ENCODE data around the gene CDC42BPA. TPM values are rescaled to one million over a fixed set of nuclear protein-coding genes. Genes with fewer than 3 reads are reported as not detected.

Gene CDC42BPA
- total and polyA plus RNA-seq, 2 donors (not counting 3 experiments of a cell fraction or from before 2014, with no cell fraction given) = 26.1 to 92.6 TPM

GRCh38 chr1:226949401-226949800 lies 368.9 kb downstream of the CDC42BPA start:
- CTCF ChIA-PET = no interaction called here
- H3K4me2 ChIP-seq (ENCODE audit: insufficient read depth, low read length) = no peak overlapping the region
- dilution Hi-C loops (cut with MboI; ENCODE audit: extremely low pct_ligation_motif_present, low sequenced_read_pairs) (no loop called here), intact Hi-C loops (cut with micrococcal nuclease) (loop anchor here (10.0 kb wide), 1 partner anchor 215 kb away; the partner anchor contains the start of gene ITPKB)
- no peak overlapping the region for H3K27ac ChIP-seq (ENCODE audit: insufficient read depth, low read depth, low read length)
- no peaks in the 10 kb centered on the region for H3K9me1 ChIP-seq (replicated peaks; ENCODE audit: control insufficient read depth, extremely low read depth, insufficient read depth, low read length)
- no peak overlapping the region for H3K4me3 ChIP-seq (replicated peaks in 1 of 3; ENCODE audit: insufficient read depth in 1 of 3, low read depth in 1 of 3, low read length in 3 of 3)
- no peak for TF ChIP-seq MYC (IDR thresholded peaks at IDR 0.05; ENCODE audit: low read depth, low read length)
- no peak for TF ChIP-seq FOS (IDR thresholded peaks at IDR 0.05; ENCODE audit: borderline replicate concordance, insufficient read depth, low read length)
- no peak for TF ChIP-seq POLR2AphosphoS5 (IDR thresholded peaks at IDR 0.05; ENCODE audit: insufficient read depth, low read depth, low read length)
- no peak for TF ChIP-seq CTCF (IDR thresholded peaks at IDR 0.05; ENCODE audit: extremely low read depth in 1 of 2, insufficient read depth in 1 of 2, low read depth in 1 of 2, low read length in 2 of 2)
- POLR2A ChIA-PET = no interaction called here
- H3K27me3 ChIP-seq (ENCODE audit: control insufficient read depth in 2 of 2, insufficient read depth in 2 of 2, low read length in 2 of 2) = no peaks in the 10 kb centered on the region
- FAIRE-seq = no peak
- H2AFZ ChIP-seq (ENCODE audit: low read depth, low read length) = no peak overlapping the region
- H3K9me3 ChIP-seq (replicated peaks; ENCODE audit: control insufficient read depth, insufficient read depth, low read length) = no peaks in the 10 kb centered on the region
- H3K79me2 ChIP-seq (ENCODE audit: control insufficient read depth, insufficient read depth, low read length) = no peaks in the 10 kb centered on the region
- no TSS peak for BruUV-seq (replicated peaks)
- H3K4me1 ChIP-seq (ENCODE audit: control insufficient read depth, extremely low read depth, insufficient read depth, low read length) = no peaks in the 10 kb centered on the region
- no peaks in the 10 kb centered on the region for H4K20me1 ChIP-seq (replicated peaks; ENCODE audit: control insufficient read depth, extremely low read depth, insufficient read depth, low read length)
- H3K9ac ChIP-seq (replicated peaks; ENCODE audit: extremely low read depth, insufficient read depth, low read length) = no peak overlapping the region
- no peaks in the 10 kb centered on the region for H3K36me3 ChIP-seq (ENCODE audit: control insufficient read depth in 2 of 2, extremely low read depth in 1 of 2, insufficient read depth in 2 of 2, low read length in 2 of 2)
- DNase-seq (ENCODE audit: low read depth, low spot score) = no peak

- no peaks in the 10 kb centered on the region for H3K79me2 ChIP-seq (ENCODE audit: control insufficient read depth, insufficient read depth, low read length)
- no peak overlapping the region for H3K9ac ChIP-seq (replicated peaks; ENCODE audit: extremely low read depth, insufficient read depth, low read length)
- no peaks in the 10 kb centered on the region for H3K9me3 ChIP-seq (replicated peaks; ENCODE audit: control insufficient read depth, insufficient read depth, low read length)
- no peak overlapping the region for H3K27ac ChIP-seq (ENCODE audit: insufficient read depth, low read depth, low read length)
- no peaks in the 10 kb centered on the region for H3K27me3 ChIP-seq (ENCODE audit: control insufficient read depth in 2 of 2, insufficient read depth in 2 of 2, low read length in 2 of 2)
- no TSS peak for BruUV-seq (replicated peaks)
- POLR2A ChIA-PET = no interaction called here
- H3K4me1 ChIP-seq (ENCODE audit: control insufficient read depth, extremely low read depth, insufficient read depth, low read length) = no peaks in the 10 kb centered on the region
- intact Hi-C loops (cut with micrococcal nuclease) (loop anchor here (10.0 kb wide), 1 partner anchor 214 kb away; the partner anchor contains the start of gene ITPKB), dilution Hi-C loops (cut with MboI; ENCODE audit: extremely low pct_ligation_motif_present, low sequenced_read_pairs) (no loop called here)
- CTCF ChIA-PET = no interaction called here
- no peak overlapping the region for H2AFZ ChIP-seq (ENCODE audit: low read depth, low read length)
- DNase-seq (ENCODE audit: low read depth, low spot score) (no peak), FAIRE-seq (no peak)
- no peaks in the 10 kb centered on the region for H3K36me3 ChIP-seq (ENCODE audit: control insufficient read depth in 2 of 2, extremely low read depth in 1 of 2, insufficient read depth in 2 of 2, low read length in 2 of 2)
- H3K4me3 ChIP-seq (replicated peaks in 1 of 3; ENCODE audit: insufficient read depth in 1 of 3, low read depth in 1 of 3, low read length in 3 of 3) = no peak overlapping the region
- H3K9me1 ChIP-seq (replicated peaks; ENCODE audit: control insufficient read depth, extremely low read depth, insufficient read depth, low read length) = no peaks in the 10 kb centered on the region
- H3K4me2 ChIP-seq (ENCODE audit: insufficient read depth, low read length) = no peak overlapping the region
- H4K20me1 ChIP-seq (replicated peaks; ENCODE audit: control insufficient read depth, extremely low read depth, insufficient read depth, low read length) = no peaks in the 10 kb centered on the region
- TF ChIP-seq MYC (IDR thresholded peaks at IDR 0.05; ENCODE audit: low read depth, low read length) = no peak
- TF ChIP-seq JUN (IDR thresholded peaks at IDR 0.05; ENCODE audit: borderline replicate concordance, insufficient read depth, insufficient read length, low read depth) = no peak
- TF ChIP-seq POLR2AphosphoS5 (IDR thresholded peaks at IDR 0.05; ENCODE audit: insufficient read depth, low read depth, low read length) = no peak
- TF ChIP-seq CTCF (IDR thresholded peaks at IDR 0.05; ENCODE audit: extremely low read depth in 1 of 2, insufficient read depth in 1 of 2, low read depth in 1 of 2, low read length in 2 of 2) = no peak
- no peak for TF ChIP-seq EZH2 (IDR thresholded peaks at IDR 0.05; ENCODE audit: borderline replicate concordance, low read depth, low read length, severe bottlenecking)
- TF ChIP-seq GATA2 (IDR thresholded peaks at IDR 0.05; ENCODE audit: insufficient read depth, insufficient read length, low read depth, low read length) = no peak
- no peak for TF ChIP-seq MAX (IDR thresholded peaks at IDR 0.05; ENCODE audit: insufficient read depth, insufficient read length)
Observed at GRCh38 chr1:226948996-226949395, 369.3 kb downstream of the CDC42BPA start.

Measured in endothelial cell of umbilical vein (primary cell).